GM23338 (cell line): ENCODE results near the gene LRRC28. TPM values are rescaled to one million over a fixed set of nuclear protein-coding genes. Genes with fewer than 3 reads are reported as not detected.

Experiments used
- ATAC-seq: fragments of 200-7000 bp; cut with Tn5 transposase; 3 replicates; pipeline ENCODE4 v1.9.1; 2020
- DNase-seq: peaks from one replicate; pipeline ENCODE4 v3.0.0-alpha.2; 2015; ENCODE audit warnings: low spot score
- H2AFZ ChIP-seq: fragments of 200-600 bp; sonication (generic); 2 replicates; pipeline ENCODE4 v1.8.0; 2016; ENCODE audit warnings: antibody characterized with exemption, mild to moderate bottlenecking, moderate library complexity
- H3F3A ChIP-seq: fragments of 200-600 bp; sonication (generic); replicated peaks from 2 replicates; pipeline ENCODE4 v1.8.0; 2017; ENCODE audit warnings: antibody characterized with exemption, mixed run types, low read depth
- H3K27ac ChIP-seq: fragments of 200-600 bp; sonication (generic); 2 replicates; pipeline ENCODE4 v1.6.1; 2016; ENCODE audit warnings: low read depth
- H3K27me3 ChIP-seq: fragments of 200-600 bp; sonication (generic); 2 replicates; pipeline ENCODE4 v1.8.0; 2016; ENCODE audit warnings: mild to moderate bottlenecking, mixed run types, moderate library complexity; ENCODE audit not compliant: insufficient read depth
- H3K36me3 ChIP-seq: fragments of 200-600 bp; sonication (generic); 2 replicates; pipeline ENCODE4 v1.8.0; 2016; ENCODE audit warnings: mild to moderate bottlenecking; ENCODE audit not compliant: insufficient read depth
- H3K4me1 ChIP-seq: fragments of 200-600 bp; sonication (generic); 2 replicates; pipeline ENCODE4 v1.8.0; 2016; ENCODE audit warnings: mild to moderate bottlenecking, moderate library complexity; ENCODE audit not compliant: insufficient read depth
- H3K4me2 ChIP-seq: fragments of 200-600 bp; sonication (generic); 2 replicates; pipeline ENCODE4 v1.7.1; 2017; ENCODE audit warnings: mixed run types
- H3K4me3 ChIP-seq: fragments of 200-600 bp; sonication (generic); 2 replicates; pipeline ENCODE4 v1.6.1; 2016; ENCODE audit warnings: mixed run types
- H3K79me2 ChIP-seq: fragments of 200-600 bp; sonication (generic); replicated peaks from 2 replicates; pipeline ENCODE4 v1.8.0; 2017; ENCODE audit warnings: mild to moderate bottlenecking; ENCODE audit not compliant: insufficient read depth
- H3K9me2 ChIP-seq: fragments of 200-600 bp; sonication (generic); 2 replicates; pipeline ENCODE4 v1.8.0; 2017; ENCODE audit not compliant: insufficient read depth
- H4K20me1 ChIP-seq: fragments of 200-600 bp; sonication (generic); replicated peaks from 2 replicates; pipeline ENCODE4 v1.8.0; 2017; ENCODE audit warnings: mild to moderate bottlenecking; ENCODE audit not compliant: insufficient read depth
- H3K27ac Mint-ChIP-seq: 2 replicates; pipeline ENCODE4 v1.8.0; 2020; ENCODE audit warnings: inconsistent platforms, mild to moderate bottlenecking, moderate library complexity, mixed read lengths
- H3K27me3 Mint-ChIP-seq: 3 replicates; pipeline ENCODE4 v1.8.0; 2022; ENCODE audit warnings: low read depth, mild to moderate bottlenecking, moderate library complexity, mixed read lengths, inconsistent platforms; ENCODE audit not compliant: insufficient read depth, poor library complexity
- H3K36me3 Mint-ChIP-seq: 3 replicates; pipeline ENCODE4 v1.8.0; 2021; ENCODE audit warnings: low read depth, mild to moderate bottlenecking, inconsistent platforms, moderate library complexity, mixed read lengths
- H3K4me1 Mint-ChIP-seq: 3 replicates; pipeline ENCODE4 v1.8.0; 2020; ENCODE audit warnings: mild to moderate bottlenecking, inconsistent platforms, mixed read lengths
- H3K4me3 Mint-ChIP-seq: 3 replicates; pipeline ENCODE4 v1.8.0; 2021; ENCODE audit warnings: moderate library complexity, mild to moderate bottlenecking, inconsistent platforms, mixed read lengths
- H3K9me3 Mint-ChIP-seq: 3 replicates; pipeline ENCODE4 v1.8.0; 2020; ENCODE audit warnings: moderate library complexity, mild to moderate bottlenecking, inconsistent platforms, mixed read lengths
- CREB1 ChIP-seq: fragments of 250-450 bp; sonication (Bioruptor Pico); IDR thresholded peaks from 2 replicates; pipeline ENCODE4 v1.5.0; 2020; ENCODE audit warnings: low read depth, mild to moderate bottlenecking, moderate library complexity
- CTCF ChIP-seq, 2 experiments: fragments of 200-600 bp in 1 of 2; sonication (generic) in 1 of 2; conservative IDR thresholded peaks; 2 replicates each; pipeline versions ENCODE4 v1.5.1 to v1.6.1; 2016 to 2017; ENCODE audit warnings: antibody characterized with exemption in 2 of 2, low read depth in 2 of 2, mild to moderate bottlenecking in 2 of 2, moderate library complexity in 1 of 2
- ETS1 ChIP-seq: IDR thresholded peaks from 2 replicates; pipeline ENCODE4 v1.6.1; 2016; ENCODE audit warnings: antibody characterized with exemption
- EZH2 ChIP-seq: fragments of 200-600 bp; sonication (generic); IDR thresholded peaks from one replicate; pipeline ENCODE4 v1.8.0; 2017; ENCODE audit warnings: antibody characterized with exemption, mild to moderate bottlenecking, low read depth; ENCODE audit not compliant: unreplicated experiment
- EZH2phosphoT487 ChIP-seq: fragments of 200-600 bp; sonication (generic); IDR thresholded peaks from one replicate; pipeline ENCODE4 v1.8.1; 2018; ENCODE audit warnings: antibody characterized with exemption; ENCODE audit not compliant: unreplicated experiment
- JUNB ChIP-seq: IDR thresholded peaks from one replicate; pipeline ENCODE4 v1.6.1; 2016; ENCODE audit warnings: antibody characterized with exemption; ENCODE audit not compliant: unreplicated experiment
- NANOG ChIP-seq: IDR thresholded peaks from 2 replicates; pipeline ENCODE4 v1.6.1; 2016; ENCODE audit warnings: antibody characterized with exemption, borderline replicate concordance
- POLR2AphosphoS5 ChIP-seq: IDR thresholded peaks from 2 replicates; pipeline ENCODE4 v1.6.1; 2016; ENCODE audit warnings: antibody characterized with exemption, low read depth
- REST ChIP-seq: IDR thresholded peaks from one replicate; pipeline ENCODE4 v1.6.1; 2018; ENCODE audit warnings: antibody characterized with exemption; ENCODE audit not compliant: unreplicated experiment
- STAT1 ChIP-seq: IDR thresholded peaks from one replicate; pipeline ENCODE4 v1.6.1; 2016; ENCODE audit warnings: antibody characterized with exemption; ENCODE audit not compliant: unreplicated experiment
- ZNF114 ChIP-seq: fragments of 250-450 bp; sonication (Bioruptor Pico); IDR thresholded peaks from 2 replicates; pipeline ENCODE4 v1.5.0; 2020; ENCODE audit warnings: mild to moderate bottlenecking, moderate library complexity
- ZNF331 ChIP-seq: fragments of 250-450 bp; sonication (Bioruptor Pico); IDR thresholded peaks from 2 replicates; pipeline ENCODE4 v1.5.0; 2020; ENCODE audit warnings: low read depth, mild to moderate bottlenecking, moderate library complexity
- ZNF462 ChIP-seq: fragments of 250-450 bp; sonication (Bioruptor Pico); IDR thresholded peaks from 2 replicates; pipeline ENCODE4 v1.5.0; 2020; ENCODE audit warnings: mild to moderate bottlenecking, moderate library complexity
- polyA plus RNA-seq: library from polyadenylated mRNA; unstranded; fragments of >200 nt; fragmentation: Nextera tagmentation; extraction: Ambion mirVana; gene quantifications from 2 replicates; pipeline ENCODE4 v1.2.1, GENCODE V29; 2016
- total RNA-seq: library from RNA; depleted of rRNA; stranded (reverse); fragments of >200 nt; shearing (Covaris generic); gene quantifications from 2 replicates; pipeline ENCODE4 v1.2.3, GENCODE V29; 2014

LRRC28 gene
- total and polyA plus RNA-seq, 2 experiments from 2014 or later = 12.9 to 28.4 TPM

- H3K27me3 ChIP-seq = no peaks in the 10 kb centered on the region
- no peaks in the 10 kb centered on the region for H3F3A ChIP-seq
- no peaks in the 10 kb centered on the region for H3K9me2 ChIP-seq
- H3K27ac ChIP-seq = no peak overlapping the region
- ATAC-seq = no peak
- H3K4me3 ChIP-seq = no peak overlapping the region
- H3K79me2 ChIP-seq = no peaks in the 10 kb centered on the region
- Mint-ChIP-seq H3K36me3 (no peaks in the 10 kb centered on the region; the same call in 2 of the 3 replicates), H3K27ac (no peak overlapping the region), H3K9me3 (no peaks in the 10 kb centered on the region), H3K27me3 (peaks cover 15% of the 10 kb centered on the region), H3K4me1 (peaks cover 20% of the 10 kb centered on the region), H3K4me3 (no peak overlapping the region)
- H2AFZ ChIP-seq = no peak overlapping the region
- 0 out of 2 replicates have a peak, but pooled peaks cover 10% of the 10 kb centered on the region for H3K4me1 ChIP-seq
- no peaks in the 10 kb centered on the region for H3K36me3 ChIP-seq
- TF ChIP-seq ZNF114 (CRISPR knock-in tag) (no peak), CTCF (conservative IDR thresholded peaks at IDR 0.05; ENCODE audit: low read depth in 2 of 2) (no peak), ZNF462 (no peak), POLR2AphosphoS5 (no peak), JUNB (no peak), ZNF331 (CRISPR knock-in tag) (no peak), STAT1 (no peak), EZH2phosphoT487 (no peak), ETS1 (no peak), CREB1 (CRISPR knock-in tag) (no peak), REST (no peak), EZH2 (no peak), NANOG (no peak)
- no peaks in the 10 kb centered on the region for H4K20me1 ChIP-seq
- DNase-seq = no peak
- no peak overlapping the region for H3K4me2 ChIP-seq
These were observed 188.7 kb downstream of the LRRC28 start for GRCh38 chr15:99440029-99440428.
